WTC11 (cell line): ENCODE results near the gene C17orf100. TPM values are rescaled to one million over a fixed set of nuclear protein-coding genes. Genes with fewer than 3 reads are reported as not detected.

Source experiments
- ATAC-seq: fragments of 200-7000 bp; cut with Tn5 transposase; 2 replicates; pipeline ENCODE4 v1.10.0; 2021; ENCODE audit warnings: mild to moderate bottlenecking, moderate library complexity
- CTCF ChIA-PET: fragments of 300-600 bp; sonication (Branson Sonifier 250); formaldehyde crosslinking; loops from one replicate; lab custom pipeline; 2021; ENCODE audit warnings: antibody characterized with exemption; lab: Charles Lee
- POLR2A ChIA-PET: fragments of 350-600 bp; sonication (Branson Sonifier 250); formaldehyde crosslinking; loops from one replicate; lab custom pipeline; 2021; ENCODE audit warnings: antibody characterized with exemption; lab: Charles Lee
- DNase-seq: peaks from one replicate; pipeline ENCODE4 v3.0.0; 2021; ENCODE audit warnings: low spot score
- H3K27ac Mint-ChIP-seq: 2 replicates; pipeline ENCODE4 v1.8.0; 2021; ENCODE audit warnings: mixed read lengths
- H3K27me3 Mint-ChIP-seq: 2 replicates; pipeline ENCODE4 v1.8.0; 2021; ENCODE audit warnings: low read depth, mild to moderate bottlenecking, moderate library complexity, mixed read lengths
- H3K36me3 Mint-ChIP-seq: 2 replicates; pipeline ENCODE4 v1.8.0; 2021; ENCODE audit warnings: mixed read lengths
- H3K4me1 Mint-ChIP-seq: 2 replicates; pipeline ENCODE4 v1.8.0; 2022; ENCODE audit warnings: mixed read lengths
- H3K4me3 Mint-ChIP-seq: 2 replicates; pipeline ENCODE4 v1.8.0; 2021; ENCODE audit warnings: mild to moderate bottlenecking, moderate library complexity, mixed read lengths
- H3K9me3 Mint-ChIP-seq: 2 replicates; pipeline ENCODE4 v1.8.0; 2021; ENCODE audit warnings: mixed read lengths
- ATF2 ChIP-seq: sonication (generic); formaldehyde crosslinking; IDR thresholded peaks from 2 replicates; pipeline ENCODE4 v1.8.1; 2022; ENCODE audit warnings: low read depth, missing genetic modification reagents, borderline replicate concordance
- ATF6 ChIP-seq: sonication (generic); formaldehyde crosslinking; IDR thresholded peaks from 2 replicates; pipeline ENCODE4 v1.8.1; 2023; ENCODE audit warnings: mild to moderate bottlenecking, missing genetic modification reagents
- CTCF ChIP-seq: fragments of 200-600 bp; IDR thresholded peaks from 2 replicates; pipeline ENCODE4 v1.8.0; 2022; ENCODE audit warnings: antibody characterized with exemption
- GRHL2 ChIP-seq: fragments of 250-450 bp; sonication (Bioruptor Pico); IDR thresholded peaks from 2 replicates; pipeline ENCODE4 v1.8.0; 2022; ENCODE audit warnings: mild to moderate bottlenecking, moderate library complexity; ENCODE audit not compliant: insufficient replicate concordance, severe bottlenecking
- NFYB ChIP-seq: sonication (generic); formaldehyde crosslinking; conservative IDR thresholded peaks from 2 replicates; pipeline ENCODE4 v1.8.0; 2022; ENCODE audit warnings: low read depth, missing genetic modification reagents
- NR1H2 ChIP-seq: sonication (generic); formaldehyde crosslinking; IDR thresholded peaks from 2 replicates; pipeline ENCODE4 v1.9.0; 2021; ENCODE audit warnings: mild to moderate bottlenecking, moderate library complexity, missing genetic modification reagents
- OVOL2 ChIP-seq: fragments of 250-450 bp; sonication (Bioruptor Pico); IDR thresholded peaks from 2 replicates; pipeline ENCODE4 v1.9.0; 2021; ENCODE audit warnings: mild to moderate bottlenecking, borderline replicate concordance
- ZBTB21 ChIP-seq: sonication (generic); formaldehyde crosslinking; IDR thresholded peaks from 2 replicates; pipeline ENCODE4 v1.8.1; 2023; ENCODE audit warnings: mild to moderate bottlenecking, missing genetic modification reagents, borderline replicate concordance
- ZNF138 ChIP-seq: sonication (generic); formaldehyde crosslinking; conservative IDR thresholded peaks from 2 replicates; pipeline ENCODE4 v1.8.1; 2022; ENCODE audit warnings: mild to moderate bottlenecking, moderate library complexity, missing genetic modification reagents
- ZNF263 ChIP-seq: sonication (generic); formaldehyde crosslinking; IDR thresholded peaks from 2 replicates; pipeline ENCODE4 v1.8.1; 2022; ENCODE audit warnings: low read depth, mild to moderate bottlenecking, moderate library complexity, missing genetic modification reagents
- total RNA-seq: library from RNA; stranded (reverse); gene quantifications from 3 replicates; pipeline ENCODE4 v1.2.3, GENCODE V29; 2021
- TF ChIP-seq, protein P1 (sequence below): sonication (generic); formaldehyde crosslinking; IDR thresholded peaks from 2 replicates; pipeline ENCODE4 v1.8.0; 2022; ENCODE audit warnings: mild to moderate bottlenecking, missing genetic modification reagents
- TF ChIP-seq, protein P2 (sequence below): fragments of 250-450 bp; sonication (Bioruptor Pico); IDR thresholded peaks from 2 replicates; pipeline ENCODE4 v1.9.0; 2021; ENCODE audit warnings: mild to moderate bottlenecking
- TF ChIP-seq, protein P3 (sequence below): sonication (generic); formaldehyde crosslinking; IDR thresholded peaks from 2 replicates; pipeline ENCODE4 v1.8.1; 2022; ENCODE audit warnings: mild to moderate bottlenecking, moderate library complexity, missing genetic modification reagents
- TF ChIP-seq, protein P4 (sequence below): sonication (generic); formaldehyde crosslinking; IDR thresholded peaks from 2 replicates; pipeline ENCODE4 v1.8.1; 2023; ENCODE audit warnings: mild to moderate bottlenecking, missing genetic modification reagents
- TF ChIP-seq, protein P5 (sequence below): sonication (generic); formaldehyde crosslinking; IDR thresholded peaks from 2 replicates; pipeline ENCODE4 v1.8.1; 2023; ENCODE audit warnings: mild to moderate bottlenecking, missing genetic modification reagents, moderate library complexity
- TF ChIP-seq, protein P6 (sequence below): sonication (generic); formaldehyde crosslinking; IDR thresholded peaks from 2 replicates; pipeline ENCODE4 v1.8.0; 2023; ENCODE audit warnings: missing genetic modification reagents

Gene C17orf100
- total RNA-seq, 1 experiment from 2014 or later = 2.7 TPM

- Mint-ChIP-seq H3K4me3 (no peak overlapping the region), H3K27ac (no peak overlapping the region), H3K4me1 (no peaks in the 10 kb centered on the region), H3K9me3 (no peaks in the 10 kb centered on the region), H3K36me3 (peaks cover 35% of the 10 kb centered on the region), H3K27me3 (no peaks in the 10 kb centered on the region)
- ATAC-seq (no peak), DNase-seq (no peak)
- ChIA-PET CTCF (no interaction called here), POLR2A (no interaction called here)
- TF ChIP-seq, protein P1, sequence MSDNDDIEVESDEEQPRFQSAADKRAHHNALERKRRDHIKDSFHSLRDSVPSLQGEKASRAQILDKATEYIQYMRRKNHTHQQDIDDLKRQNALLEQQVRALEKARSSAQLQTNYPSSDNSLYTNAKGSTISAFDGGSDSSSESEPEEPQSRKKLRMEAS (CRISPR knock-in tag) = no peak
- TF ChIP-seq, protein P2, sequence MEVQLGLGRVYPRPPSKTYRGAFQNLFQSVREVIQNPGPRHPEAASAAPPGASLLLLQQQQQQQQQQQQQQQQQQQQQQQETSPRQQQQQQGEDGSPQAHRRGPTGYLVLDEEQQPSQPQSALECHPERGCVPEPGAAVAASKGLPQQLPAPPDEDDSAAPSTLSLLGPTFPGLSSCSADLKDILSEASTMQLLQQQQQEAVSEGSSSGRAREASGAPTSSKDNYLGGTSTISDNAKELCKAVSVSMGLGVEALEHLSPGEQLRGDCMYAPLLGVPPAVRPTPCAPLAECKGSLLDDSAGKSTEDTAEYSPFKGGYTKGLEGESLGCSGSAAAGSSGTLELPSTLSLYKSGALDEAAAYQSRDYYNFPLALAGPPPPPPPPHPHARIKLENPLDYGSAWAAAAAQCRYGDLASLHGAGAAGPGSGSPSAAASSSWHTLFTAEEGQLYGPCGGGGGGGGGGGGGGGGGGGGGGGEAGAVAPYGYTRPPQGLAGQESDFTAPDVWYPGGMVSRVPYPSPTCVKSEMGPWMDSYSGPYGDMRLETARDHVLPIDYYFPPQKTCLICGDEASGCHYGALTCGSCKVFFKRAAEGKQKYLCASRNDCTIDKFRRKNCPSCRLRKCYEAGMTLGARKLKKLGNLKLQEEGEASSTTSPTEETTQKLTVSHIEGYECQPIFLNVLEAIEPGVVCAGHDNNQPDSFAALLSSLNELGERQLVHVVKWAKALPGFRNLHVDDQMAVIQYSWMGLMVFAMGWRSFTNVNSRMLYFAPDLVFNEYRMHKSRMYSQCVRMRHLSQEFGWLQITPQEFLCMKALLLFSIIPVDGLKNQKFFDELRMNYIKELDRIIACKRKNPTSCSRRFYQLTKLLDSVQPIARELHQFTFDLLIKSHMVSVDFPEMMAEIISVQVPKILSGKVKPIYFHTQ (CRISPR knock-in tag) = no peak
- TF ChIP-seq NR1H2 (CRISPR knock-in tag) (no peak), CTCF (no peak), ZNF138 (CRISPR knock-in tag) (no peak), OVOL2 (CRISPR knock-in tag) (no peak), GRHL2 (CRISPR knock-in tag) (no peak)
- TF ChIP-seq, protein P3, sequence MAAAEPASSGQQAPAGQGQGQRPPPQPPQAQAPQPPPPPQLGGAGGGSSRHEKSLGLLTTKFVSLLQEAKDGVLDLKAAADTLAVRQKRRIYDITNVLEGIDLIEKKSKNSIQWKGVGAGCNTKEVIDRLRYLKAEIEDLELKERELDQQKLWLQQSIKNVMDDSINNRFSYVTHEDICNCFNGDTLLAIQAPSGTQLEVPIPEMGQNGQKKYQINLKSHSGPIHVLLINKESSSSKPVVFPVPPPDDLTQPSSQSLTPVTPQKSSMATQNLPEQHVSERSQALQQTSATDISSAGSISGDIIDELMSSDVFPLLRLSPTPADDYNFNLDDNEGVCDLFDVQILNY (CRISPR knock-in tag) = no peak
Observed at GRCh38 chr17:6603744-6604325, 47.7 kb upstream of the C17orf100 start.

DNA sequence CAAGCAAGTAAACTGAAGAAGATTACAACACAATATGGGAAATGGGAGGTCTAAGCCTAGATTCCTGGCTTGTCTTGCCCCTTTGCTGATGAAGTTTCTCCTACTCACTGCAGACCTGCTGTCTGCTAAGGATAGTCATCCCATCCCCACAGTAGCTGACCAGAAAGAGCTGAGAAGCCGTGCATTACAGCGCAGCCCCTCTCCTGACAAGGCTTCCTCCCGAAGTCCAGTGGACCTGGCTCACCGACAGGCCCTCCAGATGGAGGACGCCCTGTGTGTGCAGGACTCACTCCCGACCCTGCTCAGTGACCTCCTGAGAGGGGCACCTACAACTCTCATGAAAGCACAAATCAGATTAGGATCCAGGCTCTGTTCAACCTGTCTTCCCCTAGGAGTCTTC is 46.4 kb upstream of the C17orf100 start:
- CTCF ChIA-PET = no interaction called here
- Mint-ChIP-seq H3K9me3 (no peaks in the 10 kb centered on the region), H3K36me3 (peaks cover 42% of the 10 kb centered on the region)

More for the DNA sequence above, 46.4 kb upstream of the C17orf100 start:
- POLR2A ChIA-PET = interaction anchor here (0.7 kb wide), 1 partner anchor 171 kb away, joined by 6 read pairs; the partner anchor contains the start of gene FBXO39
- Mint-ChIP-seq H3K4me1 (no peaks in the 10 kb centered on the region), H3K27ac (no peak overlapping the region), H3K4me3 (no peak overlapping the region), H3K27me3 (no peaks in the 10 kb centered on the region)
- no peak for ATAC-seq
- TF ChIP-seq CTCF (no peak), ZNF263 (CRISPR knock-in tag) (no peak), ATF6 (CRISPR knock-in tag) (no peak), ATF2 (no peak), ZBTB21 (CRISPR knock-in tag) (no peak), NFYB (CRISPR knock-in tag) (no peak)
- TF ChIP-seq, protein P4, sequence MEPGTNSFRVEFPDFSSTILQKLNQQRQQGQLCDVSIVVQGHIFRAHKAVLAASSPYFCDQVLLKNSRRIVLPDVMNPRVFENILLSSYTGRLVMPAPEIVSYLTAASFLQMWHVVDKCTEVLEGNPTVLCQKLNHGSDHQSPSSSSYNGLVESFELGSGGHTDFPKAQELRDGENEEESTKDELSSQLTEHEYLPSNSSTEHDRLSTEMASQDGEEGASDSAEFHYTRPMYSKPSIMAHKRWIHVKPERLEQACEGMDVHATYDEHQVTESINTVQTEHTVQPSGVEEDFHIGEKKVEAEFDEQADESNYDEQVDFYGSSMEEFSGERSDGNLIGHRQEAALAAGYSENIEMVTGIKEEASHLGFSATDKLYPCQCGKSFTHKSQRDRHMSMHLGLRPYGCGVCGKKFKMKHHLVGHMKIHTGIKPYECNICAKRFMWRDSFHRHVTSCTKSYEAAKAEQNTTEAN = no peak
- TF ChIP-seq, protein P5, sequence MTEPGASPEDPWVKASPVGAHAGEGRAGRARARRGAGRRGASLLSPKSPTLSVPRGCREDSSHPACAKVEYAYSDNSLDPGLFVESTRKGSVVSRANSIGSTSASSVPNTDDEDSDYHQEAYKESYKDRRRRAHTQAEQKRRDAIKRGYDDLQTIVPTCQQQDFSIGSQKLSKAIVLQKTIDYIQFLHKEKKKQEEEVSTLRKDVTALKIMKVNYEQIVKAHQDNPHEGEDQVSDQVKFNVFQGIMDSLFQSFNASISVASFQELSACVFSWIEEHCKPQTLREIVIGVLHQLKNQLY (CRISPR knock-in tag) = no peak
- TF ChIP-seq, protein P6, sequence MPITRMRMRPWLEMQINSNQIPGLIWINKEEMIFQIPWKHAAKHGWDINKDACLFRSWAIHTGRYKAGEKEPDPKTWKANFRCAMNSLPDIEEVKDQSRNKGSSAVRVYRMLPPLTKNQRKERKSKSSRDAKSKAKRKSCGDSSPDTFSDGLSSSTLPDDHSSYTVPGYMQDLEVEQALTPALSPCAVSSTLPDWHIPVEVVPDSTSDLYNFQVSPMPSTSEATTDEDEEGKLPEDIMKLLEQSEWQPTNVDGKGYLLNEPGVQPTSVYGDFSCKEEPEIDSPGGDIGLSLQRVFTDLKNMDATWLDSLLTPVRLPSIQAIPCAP (CRISPR knock-in tag) = no peak
- DNase-seq = no peak
